Stomach smooth muscle (tissue), 2 donors: ENCODE data around the gene GLCE.

Experiments used
- H3K27ac ChIP-seq: one replicate; pipeline ENCODE4 v1.7.0; 2013; ENCODE audit warnings: mild to moderate bottlenecking, low read length, inconsistent platforms
- H3K27me3 ChIP-seq, 2 donors: one replicate each; pipeline ENCODE4 v1.7.0; 2013; ENCODE audit warnings: low read length in 2 of 2; ENCODE audit not compliant: insufficient read depth in 2 of 2, control insufficient read depth in 1 of 2
- H3K36me3 ChIP-seq, 2 donors: one replicate each; pipeline ENCODE4 v1.7.0; 2013; ENCODE audit warnings: low read length in 2 of 2; ENCODE audit not compliant: control insufficient read depth in 2 of 2, insufficient read depth in 2 of 2
- H3K4me1 ChIP-seq: one replicate; pipeline ENCODE4 v1.7.0; 2013; ENCODE audit warnings: low read length; ENCODE audit not compliant: control insufficient read depth, insufficient read depth
- H3K4me3 ChIP-seq, 2 donors: one replicate each; pipeline ENCODE4 v1.7.0; 2013; ENCODE audit warnings: low read length in 2 of 2
- H3K9ac ChIP-seq, 2 donors: one replicate each; pipeline ENCODE4 v1.7.0; 2013; ENCODE audit warnings: low read length in 2 of 2, mild to moderate bottlenecking in 1 of 2
- H3K9me3 ChIP-seq, 2 donors: one replicate each; pipeline ENCODE4 v1.7.0; 2013; ENCODE audit warnings: low read length in 2 of 2; ENCODE audit not compliant: control insufficient read depth in 2 of 2
- donor health status: healthy.
- donor health status: Pancreatic carcinoma.

The GLCE gene

GRCh38 chr15:69272139-69272538 lies 111.7 kb downstream of the GLCE start:
- Histone ChIP-seq H3K9ac (no peak overlapping the region), H3K4me3 (no peak overlapping the region), H3K27me3 (no peaks in the 10 kb centered on the region), H3K36me3 (peaks cover 0 to 4% of the 10 kb centered on the region in 2 donors), H3K4me1 (no peaks in the 10 kb centered on the region), H3K9me3 (no peaks in the 10 kb centered on the region), H3K27ac (no peak overlapping the region)

- no peak overlapping the region for H3K27ac ChIP-seq
- H3K4me1 ChIP-seq: no peaks in the 10 kb centered on the region
- no peaks in the 10 kb centered on the region for H3K9me3 ChIP-seq
- H3K9ac ChIP-seq: no peak overlapping the region
- H3K4me3 ChIP-seq: no peak overlapping the region
- H3K27me3 ChIP-seq: peaks cover 0 to 2% of the 10 kb centered on the region in 2 donors
- H3K36me3 ChIP-seq: peaks cover 0 to 4% of the 10 kb centered on the region in 2 donors
Observed at GRCh38 chr15:69272891-69273290, 112.5 kb downstream of the GLCE start.

- peaks cover 0 to 2% of the 10 kb centered on the region in 2 donors for H3K27me3 ChIP-seq
- H3K9me3 ChIP-seq: no peaks in the 10 kb centered on the region
- H3K9ac ChIP-seq: no peak overlapping the region
- H3K4me1 ChIP-seq: no peaks in the 10 kb centered on the region
- H3K27ac ChIP-seq: no peak overlapping the region
- H3K36me3 ChIP-seq: no peaks in the 10 kb centered on the region
- H3K4me3 ChIP-seq: no peak overlapping the region
Observed at GRCh38 chr15:69275074-69275670, 114.7 kb downstream of the GLCE start.

GRCh38 chr15:69275933-69276560 lies 115.6 kb downstream of the GLCE start:
- H3K9me3 ChIP-seq: no peaks in the 10 kb centered on the region
- H3K4me3 ChIP-seq: no peak overlapping the region
- peaks cover 0 to 2% of the 10 kb centered on the region in 2 donors for H3K27me3 ChIP-seq
- H3K36me3 ChIP-seq: no peaks in the 10 kb centered on the region
- no peak overlapping the region for H3K27ac ChIP-seq
- no peak overlapping the region for H3K9ac ChIP-seq
- no peaks in the 10 kb centered on the region for H3K4me1 ChIP-seq

GRCh38 chr15:69277316-69277715 lies 116.9 kb downstream of the GLCE start:
- H3K4me1 ChIP-seq: no peaks in the 10 kb centered on the region
- H3K36me3 ChIP-seq: no peaks in the 10 kb centered on the region
- H3K4me3 ChIP-seq: no peak overlapping the region
- no peak overlapping the region for H3K27ac ChIP-seq
- H3K9ac ChIP-seq: no peak overlapping the region
- peaks cover 0 to 2% of the 10 kb centered on the region in 2 donors for H3K27me3 ChIP-seq
- H3K9me3 ChIP-seq: no peaks in the 10 kb centered on the region

DNA sequence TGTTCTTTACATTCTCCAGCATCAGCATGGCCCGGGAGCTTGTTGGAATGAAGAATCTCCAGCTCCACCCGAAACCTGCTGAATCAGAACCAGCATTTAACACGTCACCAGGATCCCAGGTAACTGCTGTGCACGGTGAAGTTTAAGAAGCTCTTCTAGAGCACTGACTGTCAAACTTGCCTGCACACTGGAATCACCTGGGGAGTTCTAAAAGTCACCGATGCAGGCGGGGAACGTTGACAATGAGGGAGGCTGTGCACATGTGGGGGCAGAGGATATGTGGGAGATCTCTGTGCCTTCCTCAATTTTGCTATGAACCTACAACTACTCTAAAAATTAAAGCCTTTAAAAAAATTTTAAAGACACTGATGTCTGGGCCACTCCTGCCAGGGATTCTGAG lies 119.2 kb downstream of the GLCE start:
- no peak overlapping the region for H3K4me3 ChIP-seq
- H3K9me3 ChIP-seq: no peaks in the 10 kb centered on the region
- peaks cover 0 to 2% of the 10 kb centered on the region in 2 donors for H3K27me3 ChIP-seq
- no peaks in the 10 kb centered on the region for H3K4me1 ChIP-seq
- H3K27ac ChIP-seq: no peak overlapping the region
- H3K9ac ChIP-seq: no peak overlapping the region
- no peaks in the 10 kb centered on the region for H3K36me3 ChIP-seq

DNA sequence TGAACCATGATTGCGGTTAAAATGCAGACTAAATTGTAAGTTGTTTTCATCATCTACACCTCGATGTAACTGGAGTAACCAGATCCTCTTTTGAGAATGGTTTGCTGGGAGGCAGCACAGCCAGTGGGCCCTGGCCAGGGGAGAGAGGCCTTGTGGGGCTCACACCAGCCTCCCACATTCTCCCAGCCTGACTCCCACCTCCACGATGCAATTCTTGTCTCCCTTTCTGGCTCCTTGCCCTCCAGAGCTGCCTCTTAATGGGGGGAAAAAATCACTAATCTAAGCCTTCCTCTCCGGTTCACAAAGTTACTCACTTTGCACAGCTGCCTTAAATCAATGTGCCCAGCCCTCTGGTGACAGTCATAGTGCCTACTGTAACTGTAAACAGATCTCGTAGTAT lies 120.3 kb downstream of the GLCE start:
- H3K36me3 ChIP-seq: no peaks in the 10 kb centered on the region
- no peak overlapping the region for H3K27ac ChIP-seq
- H3K4me1 ChIP-seq: no peaks in the 10 kb centered on the region
- peaks cover 0 to 2% of the 10 kb centered on the region in 2 donors for H3K27me3 ChIP-seq
- no peak overlapping the region for H3K9ac ChIP-seq
- H3K4me3 ChIP-seq: no peak overlapping the region
- H3K9me3 ChIP-seq: no peaks in the 10 kb centered on the region

- peaks cover 0 to 1% of the 10 kb centered on the region in 2 donors for H3K27me3 ChIP-seq
- H3K9me3 ChIP-seq: no peaks in the 10 kb centered on the region
- H3K27ac ChIP-seq: no peak overlapping the region
- H3K9ac ChIP-seq: no peak overlapping the region
- no peak overlapping the region for H3K4me3 ChIP-seq
- H3K36me3 ChIP-seq: no peaks in the 10 kb centered on the region
- no peaks in the 10 kb centered on the region for H3K4me1 ChIP-seq
Observed at GRCh38 chr15:69282104-69282743, 121.8 kb downstream of the GLCE start.

GRCh38 chr15:69285834-69286233 lies 125.4 kb downstream of the GLCE start:
- no peak overlapping the region for H3K9ac ChIP-seq
- H3K36me3 ChIP-seq: no peaks in the 10 kb centered on the region
- no peak overlapping the region for H3K4me3 ChIP-seq
- no peaks in the 10 kb centered on the region for H3K27me3 ChIP-seq
- no peak overlapping the region for H3K27ac ChIP-seq
- no peaks in the 10 kb centered on the region for H3K9me3 ChIP-seq
- peaks cover 8% of the 10 kb centered on the region for H3K4me1 ChIP-seq

DNA sequence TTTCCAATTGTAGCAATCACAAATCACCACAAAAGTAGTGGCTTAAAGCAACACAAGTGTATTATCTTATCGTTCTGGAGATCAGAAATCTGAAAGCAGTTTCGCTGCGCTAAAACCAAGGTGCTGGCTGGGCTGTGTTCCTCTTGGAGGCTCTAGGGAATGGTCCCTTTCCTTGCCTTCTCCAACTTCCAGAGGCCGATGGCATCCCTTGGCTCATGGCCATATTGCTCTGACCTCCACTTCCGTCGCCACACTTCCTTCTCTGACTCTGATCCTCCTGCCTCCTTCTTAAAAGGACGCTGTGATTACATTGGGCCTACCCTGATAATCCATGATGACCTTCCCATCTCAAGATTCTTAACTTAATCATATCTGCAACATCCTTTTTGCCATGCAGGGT lies 127.6 kb downstream of the GLCE start:
- H3K4me3 ChIP-seq: no peak overlapping the region
- no peaks in the 10 kb centered on the region for H3K36me3 ChIP-seq
- H3K27me3 ChIP-seq: no peaks in the 10 kb centered on the region
- peaks cover 10% of the 10 kb centered on the region for H3K4me1 ChIP-seq
- H3K9ac ChIP-seq: no peak overlapping the region
- no peak overlapping the region for H3K27ac ChIP-seq
- no peaks in the 10 kb centered on the region for H3K9me3 ChIP-seq
